Fibroblast of villous mesenchyme (primary cell): ENCODE data around the gene PSMD11. TPM values are rescaled to one million over a fixed set of nuclear protein-coding genes. Genes with fewer than 3 reads are reported as not detected.
"Not testable (repeated sequence)": the region's sequence is repeated elsewhere in the genome, so short reads cannot be mapped to it uniquely, and the experiment has no call there.

ENCODE experiments used
- DNase-seq: peaks from one replicate; pipeline ENCODE4 v3.0.0-alpha.2; 2010; ENCODE audit warnings: low read depth
- H3K4me3 ChIP-seq: 2 replicates; pipeline ENCODE4 v1.5.1; 2011; ENCODE audit warnings: low read depth, mild to moderate bottlenecking, low read length
- CTCF ChIP-seq: IDR thresholded peaks from 2 replicates; pipeline ENCODE4 v1.5.1; 2012; ENCODE audit warnings: low read depth, mild to moderate bottlenecking, low read length; ENCODE audit not compliant: insufficient read depth
- total RNA-seq: library from RNA; depleted of rRNA; stranded (reverse); fragments of >200 nt; gene quantifications from 2 replicates; pipeline ENCODE4 v1.2.3, GENCODE V29; 2012

Gene PSMD11
- 105 and 117 TPM in 2 replicates for total RNA-seq

- peak; percentile 96 for DNase-seq
- peak; percentile 89 for TF ChIP-seq CTCF
- H3K4me3 ChIP-seq, result peak within 1 kb of the TSS; percentile 88
Observed at GRCh38 chr17:32444301-32445073, at the start of gene PSMD11. PSMD11 (plus strand) TSS chr17:32444510; CDS start chr17:32444524, 14 bp downstream.

- H3K4me3 ChIP-seq, result no peak overlapping the region
- TF ChIP-seq CTCF, result no peak
- no peak for DNase-seq
Observed at GRCh38 chr17:32396343-32396742, 48.0 kb upstream of the PSMD11 start.

- TF ChIP-seq CTCF, result no peak
Observed at GRCh38 chr17:32398946-32399345, 45.4 kb upstream of the PSMD11 start.

GRCh38 chr17:32410085-32410484 is 34.2 kb upstream of the PSMD11 start:
- H3K4me3 ChIP-seq, result not testable (repeated sequence)

More at GRCh38 chr17:32398946-32399345, 45.4 kb upstream of the PSMD11 start:
- no peak for DNase-seq
- no peak overlapping the region for H3K4me3 ChIP-seq

GRCh38 chr17:32426894-32427293 is 17.4 kb upstream of the PSMD11 start:
- no peak for TF ChIP-seq CTCF
- no peak for DNase-seq
- H3K4me3 ChIP-seq, result no peak overlapping the region

More at GRCh38 chr17:32410085-32410484, 34.2 kb upstream of the PSMD11 start:
- DNase-seq, result not testable (repeated sequence)

GRCh38 chr17:32429598-32429997 is 14.7 kb upstream of the PSMD11 start:
- TF ChIP-seq CTCF, result no peak
- no peak overlapping the region for H3K4me3 ChIP-seq

GRCh38 chr17:32440722-32441121 is 3.6 kb upstream of the PSMD11 start:
- H3K4me3 ChIP-seq, result no peak overlapping the region
- no peak for DNase-seq
- TF ChIP-seq CTCF, result no peak

More at GRCh38 chr17:32429598-32429997, 14.7 kb upstream of the PSMD11 start:
- no peak for DNase-seq
